HCT116 (cell line): ENCODE results near the gene GBP6. TPM values are rescaled to one million over a fixed set of nuclear protein-coding genes. Genes with fewer than 3 reads are reported as not detected.

Experiments used
- ATAC-seq: fragments of 200-7000 bp; cut with Tn5 transposase; 2 replicates; pipeline ENCODE4 v1.9.1; 2020; ENCODE audit warnings: mild to moderate bottlenecking, moderate library complexity
- BruUV-seq: library from RNA; stranded (reverse); fragments of 400-500 nt; replicated peaks from 2 replicates; lab custom pipeline; 2021; lab: Mats Ljungman, UMichigan
- CTCF ChIA-PET: fragments of 300-600 bp; sonication (Branson Sonifier 250); formaldehyde crosslinking; loops from one replicate; lab custom pipeline; 2021; ENCODE audit warnings: antibody characterized with exemption; lab: Charles Lee
- POLR2A ChIA-PET: fragments of 300-600, 350-600 bp; sonication (Branson Sonifier 250); formaldehyde crosslinking; loops from one replicate; lab custom pipeline; 2021; ENCODE audit warnings: antibody characterized with exemption; lab: Charles Lee
- RAD21 ChIA-PET, 2 experiments: fragments of 300-600 bp; sonication (Branson Sonifier 250); formaldehyde crosslinking; loops; one replicate each; lab custom pipeline; 2023; ENCODE audit warnings: low total read pairs in 2 of 2; ENCODE audit not compliant: uncharacterized antibody in 2 of 2, unreplicated experiment in 2 of 2, low non-redundant PET in 1 of 2; lab: Charles Lee
- DNase-seq: peaks from one replicate; pipeline ENCODE4 v3.0.0-alpha.2; 2010; ENCODE audit warnings: low read depth, low spot score
- H2AFZ ChIP-seq: fragments of 200-600 bp; shearing (Covaris generic), sonication (generic); 2 replicates; pipeline ENCODE4 v1.6.1; 2017; ENCODE audit warnings: low read depth, mixed run types, mixed read lengths, antibody characterized with exemption, low read length; ENCODE audit not compliant: poor library complexity, severe bottlenecking
- H3K27ac ChIP-seq: 2 replicates; pipeline ENCODE4 v1.5.1; 2012; ENCODE audit warnings: low read depth, low read length
- H3K27me3 ChIP-seq: fragments of 200-600 bp; sonication (generic); 2 replicates; pipeline ENCODE4 v1.6.1; 2016; ENCODE audit warnings: mixed run types, low read length, mixed read lengths; ENCODE audit not compliant: insufficient read depth
- H3K36me3 ChIP-seq, 2 experiments: fragments of 200-500 bp in 1 of 2; fragments of 200-600 bp in 1 of 2; sonication (Bioruptor generic) in 1 of 2; sonication (generic) in 1 of 2; 2 replicates each; pipeline versions ENCODE4 v1.5.1 to v1.6.1; 2014 to 2016; ENCODE audit warnings: low read length in 2 of 2, inconsistent platforms in 1 of 2, mixed read lengths in 1 of 2, mixed run types in 1 of 2; ENCODE audit not compliant: insufficient read depth in 2 of 2, control insufficient read depth in 1 of 2
- H3K4me1 ChIP-seq, 2 experiments: fragments of 200-600 bp in 1 of 2; sonication (generic) in 1 of 2; 2 replicates each; pipeline versions ENCODE4 v1.5.1 to v1.6.1; 2012 to 2017; ENCODE audit warnings: low read length in 2 of 2, inconsistent platforms in 1 of 2, mild to moderate bottlenecking in 1 of 2, mixed read lengths in 1 of 2, mixed run types in 1 of 2, moderate library complexity in 1 of 2; ENCODE audit not compliant: insufficient read depth in 2 of 2, control insufficient read depth in 1 of 2
- H3K4me2 ChIP-seq: fragments of 200-600 bp; sonication (generic); 2 replicates; pipeline ENCODE4 v1.6.1; 2017; ENCODE audit warnings: mixed run types, low read length, mixed read lengths
- H3K4me3 ChIP-seq, 2 experiments: fragments of 200-600 bp in 1 of 2; sonication (generic) in 1 of 2; replicated peaks in 1 of 2; 2 replicates each; pipeline ENCODE4 v1.5.1; 2011 to 2016; ENCODE audit warnings: low read length in 2 of 2, control low read depth in 1 of 2, low read depth in 1 of 2, mild to moderate bottlenecking in 1 of 2, mixed read lengths in 1 of 2, mixed run types in 1 of 2
- H3K79me2 ChIP-seq: fragments of 200-600 bp; sonication (generic); 2 replicates; pipeline ENCODE4 v1.6.1; 2017; ENCODE audit warnings: mild to moderate bottlenecking, mixed run types, low read length, moderate library complexity, mixed read lengths; ENCODE audit not compliant: insufficient read depth
- H3K9ac ChIP-seq: fragments of 200-600 bp; sonication (generic); 2 replicates; pipeline ENCODE4 v1.6.1; 2016; ENCODE audit warnings: low read length, mixed read lengths
- H3K9me2 ChIP-seq: fragments of 200-600 bp; sonication (generic), shearing (Covaris generic); 2 replicates; pipeline ENCODE4 v1.6.1; 2017; ENCODE audit warnings: mixed run types, mild to moderate bottlenecking, moderate library complexity; ENCODE audit not compliant: insufficient read depth
- H3K9me3 ChIP-seq, 2 experiments: fragments of 200-500 bp in 1 of 2; fragments of 200-600 bp in 1 of 2; sonication (Bioruptor generic) in 1 of 2; sonication (generic) in 1 of 2; 2 replicates each; pipeline ENCODE4 v1.6.1; 2014 to 2017; ENCODE audit warnings: low read length in 2 of 2, mixed read lengths in 2 of 2, inconsistent platforms in 1 of 2, low read depth in 1 of 2, mild to moderate bottlenecking in 1 of 2, mixed run types in 1 of 2, moderate library complexity in 1 of 2; ENCODE audit not compliant: control insufficient read depth in 1 of 2, insufficient read depth in 1 of 2
- H4K20me1 ChIP-seq: fragments of 200-600 bp; sonication (generic), shearing (Covaris generic); 2 replicates; pipeline ENCODE4 v1.6.1; 2017; ENCODE audit warnings: mixed run types, mild to moderate bottlenecking, moderate library complexity; ENCODE audit not compliant: insufficient read depth
- MAX ChIP-seq: IDR thresholded peaks from 2 replicates; pipeline ENCODE4 v1.6.1; 2012
- SIN3A ChIP-seq: IDR thresholded peaks from 2 replicates; pipeline ENCODE4 v1.6.1; 2012; ENCODE audit warnings: low read depth
- SP1 ChIP-seq: IDR thresholded peaks from 2 replicates; pipeline ENCODE4 v1.6.1; 2012; ENCODE audit warnings: low read depth
- ZBTB33 ChIP-seq: IDR thresholded peaks from 2 replicates; pipeline ENCODE4 v1.6.1; 2011; ENCODE audit warnings: mild to moderate bottlenecking, low read length, moderate library complexity; ENCODE audit not compliant: insufficient replicate concordance; ENCODE audit errors: extremely low read depth
- ZFX ChIP-seq: fragments of 450-650 bp; IDR thresholded peaks from 2 replicates; pipeline ENCODE4 v1.6.1; 2017
- intact Hi-C: fragments of 100-400 bp; cut with micrococcal nuclease; formaldehyde crosslinking; loops from 2 replicates; pipeline ENCODE4 v1.10.0; 2022
- total RNA-seq: library from RNA; stranded (reverse); gene quantifications from one replicate; pipeline ENCODE4 v1.2.1, GENCODE V29; 2021; ENCODE audit not compliant: unreplicated experiment
- TF ChIP-seq, protein P1 (sequence below): IDR thresholded peaks from 2 replicates; pipeline ENCODE4 v1.6.1; 2012; ENCODE audit warnings: low read depth

GBP6 gene
- total RNA-seq, 1 experiment from 2014 or later: not detected

DNA sequence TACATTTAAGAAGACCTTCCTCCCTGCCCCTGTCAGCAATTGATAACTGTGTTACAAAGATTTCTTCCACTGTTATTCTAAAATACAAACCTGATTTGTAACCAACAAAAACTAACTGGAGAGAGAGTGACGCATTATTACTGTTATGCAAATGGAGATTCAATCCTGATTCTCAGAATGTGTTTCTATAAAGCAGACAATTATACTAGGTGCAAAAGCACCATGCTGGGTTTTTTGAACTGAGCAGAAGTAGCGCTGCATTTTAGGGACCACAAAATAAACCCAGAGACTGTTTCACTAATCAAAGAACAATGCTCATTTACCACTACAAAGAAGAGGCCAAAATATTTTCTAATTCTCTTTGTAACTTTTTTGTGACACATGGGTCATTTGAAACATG, 13.6 kb upstream of the GBP6 start:
- Histone ChIP-seq H3K9me2 (no peaks in the 10 kb centered on the region), H3K27ac (no peak overlapping the region), H3K36me3 (no peaks in the 10 kb centered on the region), H3K4me3 (no peak overlapping the region), H3K4me2 (no peak overlapping the region), H3K4me1 (no peaks in the 10 kb centered on the region), H4K20me1 (no peaks in the 10 kb centered on the region), H2AFZ (no peak overlapping the region), H3K9me3 (no peaks in the 10 kb centered on the region), H3K9ac (no peak overlapping the region), H3K27me3 (no peaks in the 10 kb centered on the region), H3K79me2 (no peaks in the 10 kb centered on the region)
- CTCF ChIA-PET: no interaction called here
- DNase-seq (no peak), ATAC-seq (no peak)
- POLR2A ChIA-PET: no interaction called here
- intact Hi-C loops: no loop called here
- RAD21 ChIA-PET: no interaction called here
- no TSS peak for BruUV-seq
- TF ChIP-seq, protein P1, sequence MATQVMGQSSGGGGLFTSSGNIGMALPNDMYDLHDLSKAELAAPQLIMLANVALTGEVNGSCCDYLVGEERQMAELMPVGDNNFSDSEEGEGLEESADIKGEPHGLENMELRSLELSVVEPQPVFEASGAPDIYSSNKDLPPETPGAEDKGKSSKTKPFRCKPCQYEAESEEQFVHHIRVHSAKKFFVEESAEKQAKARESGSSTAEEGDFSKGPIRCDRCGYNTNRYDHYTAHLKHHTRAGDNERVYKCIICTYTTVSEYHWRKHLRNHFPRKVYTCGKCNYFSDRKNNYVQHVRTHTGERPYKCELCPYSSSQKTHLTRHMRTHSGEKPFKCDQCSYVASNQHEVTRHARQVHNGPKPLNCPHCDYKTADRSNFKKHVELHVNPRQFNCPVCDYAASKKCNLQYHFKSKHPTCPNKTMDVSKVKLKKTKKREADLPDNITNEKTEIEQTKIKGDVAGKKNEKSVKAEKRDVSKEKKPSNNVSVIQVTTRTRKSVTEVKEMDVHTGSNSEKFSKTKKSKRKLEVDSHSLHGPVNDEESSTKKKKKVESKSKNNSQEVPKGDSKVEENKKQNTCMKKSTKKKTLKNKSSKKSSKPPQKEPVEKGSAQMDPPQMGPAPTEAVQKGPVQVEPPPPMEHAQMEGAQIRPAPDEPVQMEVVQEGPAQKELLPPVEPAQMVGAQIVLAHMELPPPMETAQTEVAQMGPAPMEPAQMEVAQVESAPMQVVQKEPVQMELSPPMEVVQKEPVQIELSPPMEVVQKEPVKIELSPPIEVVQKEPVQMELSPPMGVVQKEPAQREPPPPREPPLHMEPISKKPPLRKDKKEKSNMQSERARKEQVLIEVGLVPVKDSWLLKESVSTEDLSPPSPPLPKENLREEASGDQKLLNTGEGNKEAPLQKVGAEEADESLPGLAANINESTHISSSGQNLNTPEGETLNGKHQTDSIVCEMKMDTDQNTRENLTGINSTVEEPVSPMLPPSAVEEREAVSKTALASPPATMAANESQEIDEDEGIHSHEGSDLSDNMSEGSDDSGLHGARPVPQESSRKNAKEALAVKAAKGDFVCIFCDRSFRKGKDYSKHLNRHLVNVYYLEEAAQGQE: no peak
- TF ChIP-seq MAX (no peak), SIN3A (no peak), ZFX (no peak)

GRCh38 chr1:89351597-89352311, 12.1 kb upstream of the GBP6 start:
- no peaks in the 10 kb centered on the region for H3K36me3 ChIP-seq
- intact Hi-C loops: no loop called here
- DNase-seq (no peak), ATAC-seq (no peak)
- no TSS peak for BruUV-seq
- no peak overlapping the region for H3K4me3 ChIP-seq
- H3K27ac ChIP-seq: no peak overlapping the region
- TF ChIP-seq SIN3A (no peak), ZBTB33 (no peak), SP1 (no peak)
- no peaks in the 10 kb centered on the region for H3K4me1 ChIP-seq
- POLR2A ChIA-PET: no interaction called here
- H3K9me2 ChIP-seq: no peaks in the 10 kb centered on the region
- H3K4me2 ChIP-seq: no peak overlapping the region
- no peak overlapping the region for H2AFZ ChIP-seq
- no peaks in the 10 kb centered on the region for H3K9me3 ChIP-seq
- H4K20me1 ChIP-seq: no peaks in the 10 kb centered on the region
- H3K27me3 ChIP-seq: no peaks in the 10 kb centered on the region
- RAD21 ChIA-PET: no interaction called here
- H3K9ac ChIP-seq: no peak overlapping the region
- CTCF ChIA-PET: no interaction called here
- no peaks in the 10 kb centered on the region for H3K79me2 ChIP-seq
